ENCODE results near the gene GPR156.

The GPR156 gene

DNA sequence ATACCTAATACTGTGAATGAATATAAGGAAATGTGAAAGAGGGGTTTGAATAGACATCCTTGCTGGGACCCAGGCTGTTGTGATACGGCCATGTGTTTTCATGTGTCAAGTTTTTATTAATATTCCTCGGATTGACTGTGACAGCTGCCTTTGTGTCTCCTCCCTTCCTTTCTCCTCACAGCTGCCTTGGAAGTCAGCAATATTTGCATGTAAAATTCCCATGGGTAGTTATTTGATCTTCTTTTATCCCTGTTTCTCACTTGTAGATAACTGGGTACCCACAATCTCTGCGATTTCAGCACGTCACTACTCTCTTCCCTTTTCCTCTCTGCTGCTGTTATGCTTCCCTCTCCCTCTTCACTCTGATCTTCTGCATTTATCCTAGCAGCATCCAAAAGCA is 9.4 kb downstream of the GPR156 start:
- H3K4me3 ChIP-seq (ENCODE audit: low read length), result no peak overlapping the region
- DNase-seq (ENCODE audit: low read depth), result no peak
- TF ChIP-seq, protein P1, sequence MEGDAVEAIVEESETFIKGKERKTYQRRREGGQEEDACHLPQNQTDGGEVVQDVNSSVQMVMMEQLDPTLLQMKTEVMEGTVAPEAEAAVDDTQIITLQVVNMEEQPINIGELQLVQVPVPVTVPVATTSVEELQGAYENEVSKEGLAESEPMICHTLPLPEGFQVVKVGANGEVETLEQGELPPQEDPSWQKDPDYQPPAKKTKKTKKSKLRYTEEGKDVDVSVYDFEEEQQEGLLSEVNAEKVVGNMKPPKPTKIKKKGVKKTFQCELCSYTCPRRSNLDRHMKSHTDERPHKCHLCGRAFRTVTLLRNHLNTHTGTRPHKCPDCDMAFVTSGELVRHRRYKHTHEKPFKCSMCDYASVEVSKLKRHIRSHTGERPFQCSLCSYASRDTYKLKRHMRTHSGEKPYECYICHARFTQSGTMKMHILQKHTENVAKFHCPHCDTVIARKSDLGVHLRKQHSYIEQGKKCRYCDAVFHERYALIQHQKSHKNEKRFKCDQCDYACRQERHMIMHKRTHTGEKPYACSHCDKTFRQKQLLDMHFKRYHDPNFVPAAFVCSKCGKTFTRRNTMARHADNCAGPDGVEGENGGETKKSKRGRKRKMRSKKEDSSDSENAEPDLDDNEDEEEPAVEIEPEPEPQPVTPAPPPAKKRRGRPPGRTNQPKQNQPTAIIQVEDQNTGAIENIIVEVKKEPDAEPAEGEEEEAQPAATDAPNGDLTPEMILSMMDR (conservative IDR thresholded peaks at IDR 0.05; ENCODE audit: low read length), result no peak

DNA sequence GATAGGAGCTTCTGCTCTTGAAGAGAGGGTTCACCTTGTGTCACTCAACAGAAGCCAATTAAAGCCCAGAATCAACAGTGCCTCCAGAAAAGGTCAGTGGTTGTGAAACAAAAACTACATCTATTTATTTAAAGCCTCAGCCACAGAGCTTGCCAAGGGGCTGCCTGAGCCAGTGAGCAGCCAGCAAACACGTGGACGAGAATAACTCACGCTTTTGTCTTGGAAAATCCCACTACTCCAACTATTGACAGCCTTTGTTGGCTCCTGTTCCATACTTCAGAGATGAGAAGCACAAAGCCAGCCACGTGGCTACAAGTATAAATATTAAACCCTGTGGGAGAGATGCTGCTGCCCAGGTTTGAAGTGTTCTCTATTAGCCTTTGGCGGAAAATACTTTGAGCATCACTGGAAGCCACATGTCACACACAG is 10.3 kb downstream of the GPR156 start:
- TF ChIP-seq, protein P1 (conservative IDR thresholded peaks at IDR 0.05; ENCODE audit: low read length), result no peak
- no peak overlapping the region for H3K4me3 ChIP-seq (ENCODE audit: low read length)
- DNase-seq (ENCODE audit: low read depth), result no peak

DNA sequence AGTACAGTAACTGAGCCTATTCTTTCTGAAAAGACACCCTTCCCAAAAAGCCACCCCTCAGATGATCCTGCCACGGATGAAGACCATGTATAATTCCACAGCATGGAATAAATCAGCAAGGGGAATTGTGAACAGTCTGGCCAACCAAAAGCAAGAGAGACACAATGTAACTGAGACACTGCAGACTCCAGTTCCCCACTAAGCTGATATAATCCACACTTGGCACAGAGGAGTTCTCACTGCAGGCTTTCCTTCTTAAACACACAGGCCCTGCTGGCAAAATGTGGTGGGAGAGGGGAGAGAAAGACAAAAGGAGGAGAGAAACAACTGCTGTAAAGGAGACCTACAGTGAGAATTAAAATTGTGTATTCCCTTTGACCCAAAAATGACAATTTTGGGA is 12.7 kb downstream of the GPR156 start:
- TF ChIP-seq, protein P1 (conservative IDR thresholded peaks at IDR 0.05; ENCODE audit: low read length), result no peak
- no peak for DNase-seq (ENCODE audit: low read depth)
- H3K4me3 ChIP-seq (ENCODE audit: low read length), result no peak overlapping the region

DNA sequence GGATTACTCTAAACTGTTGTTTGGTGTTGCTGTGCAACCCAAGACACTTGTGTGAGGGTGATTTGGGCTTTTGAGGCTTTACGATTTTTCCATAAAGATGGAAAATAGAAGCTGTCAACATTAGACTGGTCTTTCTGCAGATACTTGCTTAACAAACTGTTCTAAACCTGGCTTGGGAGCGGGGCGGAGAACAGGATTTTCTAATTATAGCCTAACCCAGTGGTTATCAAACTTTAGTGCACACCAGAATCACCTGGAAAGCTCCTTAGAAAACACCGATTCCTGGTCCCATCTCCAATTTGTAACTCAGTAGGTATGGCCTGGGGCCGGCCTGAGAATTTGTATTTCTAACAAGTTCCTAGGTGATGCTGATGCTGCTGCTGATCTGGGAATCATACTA is 19.0 kb downstream of the GPR156 start:
- TF ChIP-seq, protein P1 (conservative IDR thresholded peaks at IDR 0.05; ENCODE audit: low read length), result no peak
- no peak for DNase-seq (ENCODE audit: low read depth)
- no peak overlapping the region for H3K4me3 ChIP-seq (ENCODE audit: low read length)

DNA sequence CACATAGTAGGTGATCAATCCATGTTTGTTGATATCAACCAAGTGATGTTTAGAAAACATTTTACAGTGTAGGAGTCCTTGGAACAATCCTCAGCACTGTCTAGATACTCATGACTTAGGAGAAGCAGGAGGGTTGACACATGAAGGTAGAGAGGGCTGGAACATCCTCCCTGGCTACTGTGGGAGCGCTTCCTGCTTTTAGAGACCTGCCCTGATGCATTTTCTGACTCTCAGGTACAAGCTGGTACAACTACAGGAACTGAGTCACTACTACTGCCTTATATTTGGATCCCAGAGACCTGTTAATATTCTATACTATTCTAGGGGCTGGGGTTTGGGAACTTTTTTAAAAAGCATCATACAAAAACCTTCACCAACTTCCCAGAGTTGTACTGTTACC is 20.1 kb downstream of the GPR156 start:
- DNase-seq (ENCODE audit: low read depth), result no peak
- TF ChIP-seq, protein P1 (conservative IDR thresholded peaks at IDR 0.05; ENCODE audit: low read length), result no peak
- H3K4me3 ChIP-seq (ENCODE audit: low read length), result no peak overlapping the region

DNA sequence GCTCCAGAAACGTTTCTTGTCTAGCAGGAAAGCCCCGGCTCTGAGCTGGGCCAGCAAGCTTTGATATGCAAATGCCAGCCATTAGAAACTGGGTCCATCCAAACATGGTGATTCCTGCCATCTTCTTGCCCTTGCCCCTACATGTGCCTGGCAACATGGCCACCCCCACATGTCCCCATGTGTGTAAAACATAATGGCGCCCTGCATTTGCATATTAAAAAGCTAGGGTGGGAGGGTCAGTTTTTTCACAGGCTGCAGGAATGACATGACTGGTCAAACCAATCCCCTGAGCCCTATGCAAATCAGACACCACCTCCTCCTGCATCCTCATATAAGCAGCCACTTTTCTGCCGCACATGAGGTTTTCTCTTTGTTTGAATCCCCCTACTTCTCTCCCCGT is 21.2 kb downstream of the GPR156 start:
- no peak overlapping the region for H3K4me3 ChIP-seq (ENCODE audit: low read length)
- no peak for DNase-seq (ENCODE audit: low read depth)
- TF ChIP-seq, protein P1 (conservative IDR thresholded peaks at IDR 0.05; ENCODE audit: low read length), result no peak

DNA sequence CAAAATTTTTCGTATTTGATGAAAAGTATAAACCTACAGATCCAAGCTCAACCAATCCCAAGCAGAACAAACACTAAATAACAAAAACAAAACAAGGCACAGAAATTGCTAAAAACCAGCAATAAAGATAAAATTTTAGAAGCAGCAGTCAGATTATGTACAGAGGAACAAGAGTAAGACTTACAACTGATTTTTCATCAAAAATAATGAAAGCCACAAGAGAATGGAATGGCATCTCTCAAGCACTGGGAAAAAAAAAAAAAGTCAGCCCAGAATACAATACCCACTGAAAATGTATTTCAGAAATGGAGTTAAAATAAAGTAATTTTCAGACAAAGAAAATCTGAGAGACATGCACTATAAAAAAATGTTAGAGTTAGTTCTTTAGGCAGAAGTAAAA is 27.0 kb downstream of the GPR156 start:
- no peak for DNase-seq (ENCODE audit: low read depth)
- no peak overlapping the region for H3K4me3 ChIP-seq (ENCODE audit: low read length)
- TF ChIP-seq, protein P1 (conservative IDR thresholded peaks at IDR 0.05; ENCODE audit: low read length), result no peak

All from AG10803 (cell line).